PFSK-1 (cell line): ENCODE results near the gene PARD6B.

Source experiments
- POLR2AphosphoS5 ChIP-seq: IDR thresholded peaks from 2 replicates; pipeline ENCODE4 v1.6.1; 2012; ENCODE audit warnings: low read depth, mild to moderate bottlenecking, control low read depth, low read length, moderate library complexity
- REST ChIP-seq, 2 experiments: IDR thresholded peaks; 2 replicates each; pipeline versions ENCODE4 v1.6.1 to v1.8.0; 2011 to 2012; ENCODE audit warnings: low read depth in 2 of 2, low read length in 2 of 2, control low read depth in 1 of 2, inconsistent platforms in 1 of 2, mild to moderate bottlenecking in 1 of 2, moderate library complexity in 1 of 2; ENCODE audit not compliant: insufficient read depth in 1 of 2
- SIN3A ChIP-seq: IDR thresholded peaks from 2 replicates; pipeline ENCODE4 v1.6.1; 2012; ENCODE audit warnings: mild to moderate bottlenecking, low read length, moderate library complexity, borderline replicate concordance; ENCODE audit not compliant: insufficient read depth

DNA sequence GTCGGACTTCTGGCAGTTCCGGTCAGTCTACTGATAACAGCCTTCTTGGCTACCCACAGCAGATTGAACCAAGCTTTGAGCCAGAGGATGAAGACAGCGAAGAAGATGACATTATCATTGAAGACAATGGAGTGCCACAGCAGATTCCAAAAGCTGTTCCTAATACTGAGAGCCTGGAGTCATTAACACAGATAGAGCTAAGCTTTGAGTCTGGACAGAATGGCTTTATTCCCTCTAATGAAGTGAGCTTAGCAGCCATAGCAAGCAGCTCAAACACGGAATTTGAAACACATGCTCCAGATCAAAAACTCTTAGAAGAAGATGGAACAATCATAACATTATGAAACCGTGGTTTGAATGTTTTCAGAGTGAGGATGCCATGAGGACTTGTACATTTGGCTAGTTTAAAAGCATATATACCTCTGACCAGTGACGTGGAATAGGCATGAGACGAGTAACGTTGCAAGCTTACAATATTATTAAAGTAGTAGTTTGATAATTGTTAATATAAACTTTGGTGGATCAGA, 18.8 kb downstream of the PARD6B start:
- TF ChIP-seq POLR2AphosphoS5 = no peak
- no peak for TF ChIP-seq REST (IDR thresholded peaks at IDR 0.05; ENCODE audit: insufficient read depth in 1 of 2, low read depth in 2 of 2, low read length in 2 of 2)
- TF ChIP-seq SIN3A = no peak
